A549 (cell line): ENCODE results near the gene SWI5.

ENCODE experiments used
- CEBPB ChIP-seq, 2 experiments: fragments of >200 bp in 1 of 2; sonication (Bioruptor Twin) in 1 of 2; formaldehyde crosslinking in 1 of 2; IDR thresholded peaks; 2 replicates each; pipeline ENCODE4 v1.6.1; 2012 to 2016
- CTCF ChIP-seq: fragments of >200 bp; sonication (Bioruptor Twin); formaldehyde crosslinking; IDR thresholded peaks from 3 replicates; pipeline ENCODE4 v1.5.1; 2016
- EP300 ChIP-seq, 2 experiments: fragments of >200 bp; sonication (Bioruptor Twin); formaldehyde crosslinking; IDR thresholded peaks; 2 replicates in 1 of 2; 3 replicates in 1 of 2; pipeline ENCODE4 v1.6.1; 2016 to 2017
- JUNB ChIP-seq: fragments of >200 bp; sonication (Bioruptor Twin); formaldehyde crosslinking; IDR thresholded peaks from 2 replicates; pipeline ENCODE4 v1.6.1; 2016
- MAZ ChIP-seq: fragments of 150-350 bp; IDR thresholded peaks from 2 replicates; pipeline ENCODE4 v1.6.1; 2014; ENCODE audit warnings: antibody characterized with exemption, low read depth, low read length, borderline replicate concordance
- PBX3 ChIP-seq: IDR thresholded peaks from 2 replicates; pipeline ENCODE4 v1.6.1; 2012
- PHF8 ChIP-seq: fragments of 200-600 bp; sonication (generic); IDR thresholded peaks from 2 replicates; pipeline ENCODE4 v1.6.1; 2016; ENCODE audit warnings: low read depth, mild to moderate bottlenecking, antibody characterized with exemption, moderate library complexity, borderline replicate concordance
- POLR2A ChIP-seq: IDR thresholded peaks from 2 replicates; pipeline ENCODE4 v1.6.1; 2012; ENCODE audit warnings: mild to moderate bottlenecking, low read length
- REST ChIP-seq: fragments of 200-600 bp; sonication (generic); IDR thresholded peaks from 2 replicates; pipeline ENCODE4 v1.6.1; 2016; ENCODE audit warnings: antibody characterized with exemption, mild to moderate bottlenecking, moderate library complexity
- RFX5 ChIP-seq: fragments of 450-650 bp; IDR thresholded peaks from 2 replicates; pipeline ENCODE4 v1.7.1; 2014; ENCODE audit warnings: antibody characterized with exemption, mild to moderate bottlenecking, moderate library complexity
- TP53 ChIP-seq: fragments of 250-450 bp; sonication (Bioruptor Pico); IDR thresholded peaks from 2 replicates; pipeline ENCODE4 v1.5.0; 2021; ENCODE audit warnings: mild to moderate bottlenecking, moderate library complexity

- TF ChIP-seq POLR2A (no peak), CTCF (no peak), REST (no peak), PBX3 (no peak), JUNB (no peak), MAZ (no peak), CEBPB (IDR thresholded peaks at IDR 0.05) (no peak), EP300 (IDR thresholded peaks at IDR 0.05) (no peak), RFX5 (no peak), PHF8 (no peak), TP53 (CRISPR knock-in tag) (no peak)
Measured at GRCh38 chr9:128323791-128324190, 47.7 kb downstream of the SWI5 start.
